ENCODE measurements around the gene TNFAIP8L3.
"Not testable (repeated sequence)": the region's sequence is repeated elsewhere in the genome, so short reads cannot be mapped to it uniquely, and the experiment has no call there.

Gene TNFAIP8L3

GRCh38 chr15:51133140-51133765, 38.5 kb upstream of the TNFAIP8L3 start:
- peak overlapping the region in 1 of 11 experiments; percentile 34; a peak in 3 of 22 replicates for H3K27ac ChIP-seq
- peak overlapping the region in 4 of 11 experiments; percentile 2 to 68 (median 40); a peak in 6 of 22 replicates for H3K4me2 ChIP-seq
- H3K9ac ChIP-seq: no peak overlapping the region; a peak in 1 of 22 replicates
- H4K20me1 ChIP-seq: no peaks in the 10 kb centered on the region
- no peaks in the 10 kb centered on the region for H3K36me3 ChIP-seq
- H3K27me3 ChIP-seq: no peaks in the 10 kb centered on the region
- no peak overlapping the region for H3K4me3 ChIP-seq
- no peak for TF ChIP-seq Cebpa-rat (IDR thresholded peaks at IDR 0.05)
- peaks cover 0 to 32% (median 4%) of the 10 kb centered on the region in 10 experiments; a peak in 18 of 20 replicates for H3K4me1 ChIP-seq
- H3K9me3 ChIP-seq (replicated peaks in 1 of 11): no peaks in the 10 kb centered on the region

- Histone ChIP-seq H3K27me3 (no peaks in the 10 kb centered on the region), H3K4me2 (peak overlapping the region in 2 of 11 experiments; percentile 66 to 68; a peak in 4 of 22 replicates), H3K4me1 (peaks cover 0 to 39% (median 11%) of the 10 kb centered on the region in 10 experiments; a peak in 18 of 20 replicates), H3K9ac (no peak overlapping the region), H3K36me3 (no peaks in the 10 kb centered on the region), H3K9me3 (replicated peaks in 1 of 11) (no peaks in the 10 kb centered on the region), H3K27ac (no peak overlapping the region), H3K4me3 (no peak overlapping the region), H4K20me1 (no peaks in the 10 kb centered on the region)
- no peak for TF ChIP-seq Cebpa-rat (IDR thresholded peaks at IDR 0.05)
These were observed 37.9 kb upstream of the TNFAIP8L3 start for GRCh38 chr15:51132384-51133139.

- no peaks in the 10 kb centered on the region for H3K27me3 ChIP-seq
- peaks cover 8 to 47% (median 19%) of the 10 kb centered on the region in 10 experiments for H3K4me1 ChIP-seq
- no peak overlapping the region for H3K4me3 ChIP-seq
- H4K20me1 ChIP-seq: no peaks in the 10 kb centered on the region
- no peak overlapping the region for H3K27ac ChIP-seq
- TF ChIP-seq Cebpa-rat (IDR thresholded peaks at IDR 0.05): no peak
- H3K36me3 ChIP-seq: no peaks in the 10 kb centered on the region
- peak overlapping the region in 2 of 11 experiments; percentile 1 to 66; a peak in 1 of 22 replicates for H3K4me2 ChIP-seq
- no peaks in the 10 kb centered on the region for H3K9me3 ChIP-seq (replicated peaks in 1 of 11)
- H3K9ac ChIP-seq: no peak overlapping the region
These were observed 37.0 kb upstream of the TNFAIP8L3 start for GRCh38 chr15:51131596-51132290.

GRCh38 chr15:51130344-51130743, 35.6 kb upstream of the TNFAIP8L3 start:
- no peaks in the 10 kb centered on the region for H4K20me1 ChIP-seq
- peaks cover 12 to 56% (median 28%) of the 10 kb centered on the region in 10 experiments for H3K4me1 ChIP-seq
- no peaks in the 10 kb centered on the region for H3K9me3 ChIP-seq (replicated peaks in 1 of 11)
- no peaks in the 10 kb centered on the region for H3K27me3 ChIP-seq
- no peak overlapping the region for H3K4me2 ChIP-seq
- no peak for TF ChIP-seq Cebpa-rat (IDR thresholded peaks at IDR 0.05)
- H3K9ac ChIP-seq: no peak overlapping the region
- H3K27ac ChIP-seq: no peak overlapping the region
- H3K4me3 ChIP-seq: no peak overlapping the region
- no peaks in the 10 kb centered on the region for H3K36me3 ChIP-seq

GRCh38 chr15:51129535-51130188, 35.0 kb upstream of the TNFAIP8L3 start:
- Histone ChIP-seq H3K4me3 (no peak overlapping the region), H3K27ac (no peak overlapping the region), H3K9ac (no peak overlapping the region), H4K20me1 (no peaks in the 10 kb centered on the region), H3K4me1 (peaks cover 12 to 56% (median 28%) of the 10 kb centered on the region in 10 experiments), H3K36me3 (no peaks in the 10 kb centered on the region), H3K27me3 (no peaks in the 10 kb centered on the region), H3K4me2 (no peak overlapping the region), H3K9me3 (replicated peaks in 1 of 11) (no peaks in the 10 kb centered on the region)
- TF ChIP-seq Cebpa-rat (IDR thresholded peaks at IDR 0.05): no peak

GRCh38 chr15:51128701-51129100, 34.0 kb upstream of the TNFAIP8L3 start:
- TF ChIP-seq Cebpa-rat (IDR thresholded peaks at IDR 0.05): no peak
- H3K4me2 ChIP-seq: peak overlapping the region in 7 of 11 experiments; percentile 34 to 83 (median 66); a peak in 11 of 22 replicates
- H4K20me1 ChIP-seq: no peaks in the 10 kb centered on the region
- H3K9me3 ChIP-seq (replicated peaks in 1 of 11): peaks cover 0 to under 1% (median 0%) of the 10 kb centered on the region in 11 experiments; a peak in 1 of 22 replicates
- no peak overlapping the region for H3K27ac ChIP-seq
- H3K27me3 ChIP-seq: no peaks in the 10 kb centered on the region
- H3K36me3 ChIP-seq: no peaks in the 10 kb centered on the region
- H3K9ac ChIP-seq: no peak overlapping the region
- no peak overlapping the region for H3K4me3 ChIP-seq
- peaks cover 12 to 50% (median 28%) of the 10 kb centered on the region in 10 experiments for H3K4me1 ChIP-seq

GRCh38 chr15:51126842-51127241, 32.1 kb upstream of the TNFAIP8L3 start:
- Histone ChIP-seq H3K9ac (peak overlapping the region in 4 of 11 experiments; percentile 6 to 23 (median 14); a peak in 4 of 22 replicates), H3K36me3 (no peaks in the 10 kb centered on the region), H3K9me3 (replicated peaks in 1 of 11) (peaks cover 0 to 7% (median 4%) of the 10 kb centered on the region in 11 experiments; a peak in 9 of 22 replicates), H3K4me2 (peak overlapping the region; percentile 50 to 83 (median 66)), H3K4me3 (no peak overlapping the region), H4K20me1 (no peaks in the 10 kb centered on the region), H3K27ac (peak overlapping the region in 10 of 11 experiments; percentile 44 to 72 (median 58); a peak in 20 of 22 replicates), H3K27me3 (no peaks in the 10 kb centered on the region), H3K4me1 (peaks cover 12 to 32% (median 28%) of the 10 kb centered on the region in 10 experiments)
- no peak for TF ChIP-seq Cebpa-rat (IDR thresholded peaks at IDR 0.05)

- not testable (repeated sequence) for H3K36me3 ChIP-seq; H3K27me3 ChIP-seq; H3K9me3 ChIP-seq (replicated peaks in 1 of 11); H3K27ac ChIP-seq; H4K20me1 ChIP-seq; H3K9ac ChIP-seq; H3K4me2 ChIP-seq; H3K4me3 ChIP-seq
- peaks cover 12 to 33% (median 22%) of the 10 kb centered on the region in 10 experiments for H3K4me1 ChIP-seq
These were observed 28.3 kb upstream of the TNFAIP8L3 start for GRCh38 chr15:51123002-51123401.

All from BLaER1 treated with 17β-estradiol and CSF1 and Interleukin-3, amounts not matched to agents 10 nM and 100 nM (cell line).